HG02938 (cell line): ENCODE data around the gene DLX1.
"Not testable (repeated sequence)": the region's sequence is repeated elsewhere in the genome, so short reads cannot be mapped to it uniquely, and the experiment has no call there.

ENCODE experiments used
- ATAC-seq: cut with Tn5 transposase; IDR thresholded peaks from one replicate; pipeline ENCODE4 v1.9.1; 2021; ENCODE audit warnings: mild to moderate bottlenecking, moderate library complexity; ENCODE audit not compliant: unreplicated experiment

The DLX1 gene

GRCh38 chr2:172109256-172109987, 24.1 kb downstream of the DLX1 start:
- no peak for ATAC-seq

GRCh38 chr2:172109988-172110811, 24.9 kb downstream of the DLX1 start:
- no peak for ATAC-seq

- no peak for ATAC-seq
These were observed 28.3 kb downstream of the DLX1 start for GRCh38 chr2:172113617-172114016.

- not testable (repeated sequence) for ATAC-seq
These were observed 28.9 kb downstream of the DLX1 start for GRCh38 chr2:172114176-172114575.

- no peak for ATAC-seq
These were observed 29.3 kb downstream of the DLX1 start for GRCh38 chr2:172114579-172114978.

GRCh38 chr2:172116107-172116506, 30.8 kb downstream of the DLX1 start:
- ATAC-seq, result no peak

GRCh38 chr2:172119089-172119488, 33.8 kb downstream of the DLX1 start:
- no peak for ATAC-seq

GRCh38 chr2:172120118-172120517, 34.8 kb downstream of the DLX1 start:
- no peak for ATAC-seq

GRCh38 chr2:172128484-172128883, 43.2 kb downstream of the DLX1 start:
- no peak for ATAC-seq

GRCh38 chr2:172129404-172129803, 44.1 kb downstream of the DLX1 start:
- no peak for ATAC-seq

GRCh38 chr2:172131713-172132555, 46.6 kb downstream of the DLX1 start:
- ATAC-seq, result no peak

- no peak for ATAC-seq
These were observed 49.0 kb downstream of the DLX1 start for GRCh38 chr2:172134270-172134669.

GRCh38 chr2:172135446-172135845, 50.1 kb downstream of the DLX1 start:
- no peak for ATAC-seq

GRCh38 chr2:172137109-172137508, 51.8 kb downstream of the DLX1 start:
- no peak for ATAC-seq

GRCh38 chr2:172137943-172138342, 52.6 kb downstream of the DLX1 start:
- no peak for ATAC-seq

GRCh38 chr2:172138727-172139126, 53.4 kb downstream of the DLX1 start:
- not testable (repeated sequence) for ATAC-seq
